Measurements from ENCODE around the gene CHP1. TPM values are rescaled to one million over a fixed set of nuclear protein-coding genes. Genes with fewer than 3 reads are reported as not detected.
"Not testable (repeated sequence)": the region's sequence is repeated elsewhere in the genome, so short reads cannot be mapped to it uniquely, and the experiment has no call there.

CHP1 gene
- polyA plus RNA-seq, 5 donors, result 49.2 to 66.5 (median 50.8) TPM

- no peak for DNase-seq
Measured at GRCh38 chr15:41251411-41251810, 20.3 kb downstream of the CHP1 start.

- no peak for DNase-seq
Measured at GRCh38 chr15:41254560-41254959, 23.5 kb downstream of the CHP1 start.

- DNase-seq, result no peak
Measured at GRCh38 chr15:41256103-41256502, 25.0 kb downstream of the CHP1 start.

DNA sequence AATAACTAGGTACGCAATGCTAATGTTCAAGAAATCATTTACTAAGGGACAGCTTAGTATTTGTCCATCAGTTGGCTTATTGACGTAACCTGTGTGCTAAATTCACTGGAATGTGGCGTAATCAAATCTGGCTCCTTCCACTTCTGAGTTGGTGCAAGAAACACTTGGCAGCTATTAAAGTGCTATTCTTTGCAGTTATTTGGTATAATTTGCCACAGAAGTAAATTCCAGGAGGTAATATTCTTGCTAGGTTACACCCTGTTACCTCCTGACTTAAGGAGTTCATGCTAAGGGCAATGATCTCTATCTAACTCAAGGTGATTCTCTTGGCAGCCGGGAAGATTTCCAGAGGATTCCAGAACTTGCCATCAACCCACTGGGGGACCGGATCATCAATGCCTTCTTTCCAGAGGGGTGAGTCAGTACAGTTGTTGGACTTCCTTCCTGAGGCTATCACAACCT is 25.5 kb downstream of the CHP1 start:
- no peak for DNase-seq

- DNase-seq, result no peak
Measured at GRCh38 chr15:41258750-41259471, 27.8 kb downstream of the CHP1 start.

DNA sequence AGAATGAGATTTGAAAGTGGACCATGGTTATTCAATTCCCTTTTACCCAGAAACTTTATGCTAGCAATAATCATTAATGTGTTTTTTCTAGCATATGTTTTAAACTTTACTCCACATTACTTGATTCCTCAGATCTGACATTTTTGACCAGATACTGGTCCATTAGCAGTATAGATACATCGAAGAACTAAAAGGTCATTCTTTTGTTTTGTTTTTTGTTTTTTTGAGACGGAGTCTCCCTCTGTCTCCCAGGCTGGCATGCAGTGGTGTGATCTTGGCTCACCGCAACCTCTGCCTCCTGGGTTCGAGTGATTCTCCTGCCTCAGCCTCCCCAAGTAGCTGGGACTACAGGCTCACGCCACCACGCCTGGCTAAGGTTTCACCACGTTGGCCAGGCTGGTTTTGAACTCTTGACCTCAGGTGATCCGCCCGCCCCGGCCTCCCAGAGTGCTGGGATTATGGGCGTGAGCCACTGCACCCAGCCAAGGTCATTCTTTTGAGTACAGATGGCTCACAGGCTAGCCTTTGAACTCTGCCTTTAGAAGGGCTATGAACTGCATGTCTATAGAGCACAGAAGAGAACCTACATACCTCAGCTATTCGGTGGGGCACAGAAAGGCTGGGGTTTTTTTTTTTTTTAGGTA is 28.6 kb downstream of the CHP1 start:
- no peak for DNase-seq

- DNase-seq, result not testable (repeated sequence)
Measured at GRCh38 chr15:41260924-41261323, 29.9 kb downstream of the CHP1 start.

- no peak for DNase-seq
Measured at GRCh38 chr15:41262571-41262970, 31.5 kb downstream of the CHP1 start.

- no peak for DNase-seq
Measured at GRCh38 chr15:41263891-41264351, 32.9 kb downstream of the CHP1 start.

GRCh38 chr15:41269887-41270286 is 38.8 kb downstream of the CHP1 start:
- no peak for DNase-seq

DNA sequence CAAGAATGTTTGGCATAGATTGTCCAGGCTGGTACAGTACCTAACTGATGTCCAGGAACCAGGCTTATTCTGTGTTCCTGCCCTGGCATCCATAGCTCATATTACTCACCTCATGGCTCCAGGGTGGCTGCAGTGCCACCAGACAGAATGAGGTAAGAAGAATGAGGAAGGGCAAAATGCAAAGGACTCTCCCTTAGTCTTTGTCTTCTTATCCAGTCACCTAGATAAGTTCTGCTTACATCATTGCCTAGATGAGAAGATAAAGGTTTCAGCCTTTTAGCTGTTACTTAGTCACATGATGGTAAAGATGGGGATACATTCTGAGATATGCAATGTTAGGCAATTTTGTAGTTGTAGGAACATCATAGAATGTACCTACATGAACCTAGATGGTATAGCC is 45.8 kb downstream of the CHP1 start:
- no peak for DNase-seq

DNA sequence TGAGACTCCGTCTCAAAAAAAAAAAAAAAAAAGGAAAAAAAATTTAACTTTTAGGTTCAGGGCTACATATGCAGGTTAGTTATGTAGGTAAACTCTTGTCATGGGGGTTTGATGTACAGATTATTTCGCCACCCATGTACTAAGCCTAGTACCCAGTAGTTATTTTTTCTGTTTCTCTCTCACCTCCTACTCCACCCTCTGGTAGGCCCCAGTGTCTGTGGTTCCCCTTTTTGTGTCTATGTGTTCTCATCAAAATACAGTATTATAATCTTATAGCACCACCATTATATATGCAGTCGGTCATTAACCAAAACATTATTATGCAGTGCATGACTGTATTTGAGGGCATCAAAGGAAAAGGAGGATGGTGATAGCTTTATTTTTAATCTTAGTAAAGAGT is 47.3 kb downstream of the CHP1 start:
- DNase-seq, result no peak

DNA sequence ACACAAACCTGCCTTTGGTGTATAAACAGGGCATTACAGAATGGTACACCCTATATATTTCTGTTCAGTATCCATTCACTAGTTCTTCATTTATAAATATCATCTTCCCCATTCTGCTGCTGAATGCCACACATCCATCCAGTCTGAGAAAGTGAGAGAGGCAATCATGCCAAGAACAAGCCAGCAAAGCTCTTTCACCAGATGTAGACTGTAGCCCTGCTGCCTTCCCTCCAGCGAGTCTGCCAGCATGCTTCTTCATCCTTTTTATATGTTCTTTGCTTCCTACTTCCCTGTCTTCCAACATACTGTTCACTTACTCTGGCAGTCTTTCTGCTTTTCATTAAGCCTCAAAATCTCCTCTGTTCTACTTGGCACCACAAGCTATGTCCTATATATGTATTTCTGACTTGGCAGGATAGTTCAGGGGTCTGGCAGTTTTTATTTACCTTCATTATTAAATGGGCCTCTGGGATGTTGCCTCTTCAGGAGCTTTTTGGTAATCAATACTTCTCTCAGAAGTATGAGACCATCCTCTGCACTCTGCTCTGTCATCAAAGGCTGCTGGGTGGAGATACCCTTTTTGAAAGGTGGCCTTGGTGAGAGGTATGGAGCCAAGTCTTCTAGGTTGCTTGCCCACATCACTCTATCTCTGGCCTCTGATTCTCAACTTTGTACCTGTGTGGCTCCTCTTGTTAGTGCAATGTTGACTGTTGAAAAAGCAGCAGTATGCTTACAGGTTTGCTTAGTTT is 48.6 kb downstream of the CHP1 start:
- no peak for DNase-seq

GRCh38 chr15:41281236-41281635 is 50.2 kb downstream of the CHP1 start:
- DNase-seq, result no peak

- not testable (repeated sequence) for DNase-seq
Measured at GRCh38 chr15:41282436-41282835, 51.4 kb downstream of the CHP1 start.

GRCh38 chr15:41282980-41283652 is 52.0 kb downstream of the CHP1 start:
- not testable (repeated sequence) for DNase-seq

- peak; percentile 99 for DNase-seq
Measured at GRCh38 chr15:41283653-41284426, 52.8 kb downstream of the CHP1 start.

- peak in 1 of 2 donors; percentile 29 for DNase-seq
Measured at GRCh38 chr15:41284427-41285177, 53.5 kb downstream of the CHP1 start.

DNA sequence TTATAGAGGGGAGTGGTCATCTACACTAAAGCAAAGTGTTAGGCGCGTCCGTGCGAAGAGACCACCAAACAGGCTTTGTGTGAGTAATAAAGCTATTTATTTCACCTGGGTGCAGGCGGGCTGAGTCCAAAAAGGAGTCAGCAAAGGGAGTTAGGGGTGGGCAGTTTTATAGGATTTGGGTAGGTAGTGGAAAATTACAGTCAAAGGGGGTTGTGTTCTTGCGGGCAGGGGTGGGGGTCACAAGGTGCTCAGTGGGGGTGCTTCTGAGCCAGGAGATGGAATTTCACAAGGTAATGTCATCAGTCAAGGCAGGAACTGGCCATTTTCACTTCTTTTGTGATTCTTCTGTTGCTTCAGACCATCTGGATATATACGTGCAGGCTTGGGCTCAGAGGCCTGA is 54.2 kb downstream of the CHP1 start:
- DNase-seq, result no peak

DNA sequence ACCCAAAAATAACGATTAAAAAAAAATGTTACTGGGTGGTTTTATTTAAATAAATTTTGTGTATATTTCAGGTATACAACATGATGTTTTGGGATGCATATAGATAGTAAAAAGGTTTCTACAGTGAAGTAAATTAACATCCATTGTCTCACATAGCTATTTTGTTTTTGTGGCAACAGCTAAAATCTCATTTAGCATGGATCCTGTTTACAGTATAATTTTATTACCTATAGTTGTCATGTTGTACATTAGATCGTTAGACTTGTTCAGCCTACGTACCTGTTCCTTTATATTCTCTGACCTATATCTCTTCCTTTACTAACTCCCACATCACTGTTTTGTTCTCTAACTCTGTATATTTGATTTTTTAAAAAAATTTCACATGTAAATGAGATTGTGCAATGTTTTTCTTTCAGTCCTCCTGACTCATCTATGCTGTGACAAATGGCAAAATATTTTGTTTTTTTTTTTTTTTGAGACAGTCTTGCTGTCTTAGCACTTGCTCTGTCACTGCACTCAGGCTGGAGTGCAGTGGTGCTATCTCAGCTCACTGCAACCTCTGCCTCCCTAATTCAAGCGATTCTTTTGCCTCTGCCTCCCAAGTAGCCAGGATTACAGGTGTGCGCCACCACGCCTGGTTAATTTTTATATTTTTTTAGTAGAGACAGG is 55.7 kb downstream of the CHP1 start:
- no peak for DNase-seq

Measured in right lung (tissue), 5 donors.